AG09309 (cell line): ENCODE results near the gene LYPD8.

Experiments used
- DNase-seq: peaks from one replicate; pipeline ENCODE4 v3.0.0-alpha.2; 2010; ENCODE audit warnings: low read depth
- H3K4me3 ChIP-seq: 2 replicates; pipeline ENCODE4 v1.5.1; 2011; ENCODE audit warnings: mild to moderate bottlenecking, low read depth, low read length, moderate library complexity; ENCODE audit not compliant: control insufficient read depth
- CTCF ChIP-seq: IDR thresholded peaks from 2 replicates; pipeline ENCODE4 v1.5.1; 2011; ENCODE audit warnings: mild to moderate bottlenecking, low read depth, low read length, inconsistent platforms; ENCODE audit not compliant: insufficient read depth, control insufficient read depth; ENCODE audit errors: missing control alignments

Gene LYPD8

DNA sequence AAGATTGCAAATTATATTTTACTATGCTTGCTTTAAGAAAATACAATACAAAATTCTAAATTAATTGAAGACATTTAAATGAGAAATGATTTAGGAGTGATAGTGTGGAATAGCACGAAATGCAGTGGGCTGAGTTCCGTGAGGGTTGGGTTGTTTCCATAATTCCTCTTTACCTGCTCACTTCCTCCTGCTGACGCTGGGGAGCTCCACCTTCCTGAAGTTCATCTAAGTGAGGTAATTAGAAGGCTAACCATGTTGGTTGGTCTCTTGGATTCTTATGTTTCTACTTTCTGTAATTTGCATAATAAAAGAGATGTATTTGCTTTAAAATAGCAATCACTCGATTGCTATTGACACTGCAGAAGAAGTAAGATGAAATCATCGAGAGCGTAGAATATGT lies 57.7 kb downstream of the LYPD8 start:
- no peak for TF ChIP-seq CTCF
- DNase-seq: no peak
- no peak overlapping the region for H3K4me3 ChIP-seq

GRCh38 chr1:248696774-248697173 lies 58.8 kb downstream of the LYPD8 start:
- TF ChIP-seq CTCF: no peak
- no peak for DNase-seq
- no peak overlapping the region for H3K4me3 ChIP-seq

DNA sequence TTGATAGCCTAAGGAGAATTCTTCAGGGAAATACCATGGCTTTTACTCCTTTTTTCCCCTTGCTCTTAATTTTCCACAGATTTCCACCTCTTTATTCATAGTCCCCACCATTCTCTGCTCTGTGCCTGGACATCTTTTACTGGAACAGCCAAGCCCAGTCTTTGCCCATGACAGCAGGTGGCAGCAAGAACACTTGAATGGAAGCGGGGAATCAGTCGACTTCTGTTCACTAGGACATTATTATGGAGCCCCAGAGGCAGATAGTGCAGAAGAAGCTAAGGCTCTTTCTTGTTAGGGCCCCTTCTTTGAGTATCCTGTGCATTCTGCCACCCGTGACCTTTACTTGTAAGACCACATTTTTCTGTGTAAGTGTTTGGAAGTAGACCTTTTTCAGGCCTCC lies 59.3 kb downstream of the LYPD8 start:
- H3K4me3 ChIP-seq: no peak overlapping the region
- no peak for TF ChIP-seq CTCF
- no peak for DNase-seq

- no peak for TF ChIP-seq CTCF
- peak; percentile 16 for DNase-seq
- H3K4me3 ChIP-seq: no peak overlapping the region
These were observed 60.0 kb downstream of the LYPD8 start for GRCh38 chr1:248695451-248696132.

DNA sequence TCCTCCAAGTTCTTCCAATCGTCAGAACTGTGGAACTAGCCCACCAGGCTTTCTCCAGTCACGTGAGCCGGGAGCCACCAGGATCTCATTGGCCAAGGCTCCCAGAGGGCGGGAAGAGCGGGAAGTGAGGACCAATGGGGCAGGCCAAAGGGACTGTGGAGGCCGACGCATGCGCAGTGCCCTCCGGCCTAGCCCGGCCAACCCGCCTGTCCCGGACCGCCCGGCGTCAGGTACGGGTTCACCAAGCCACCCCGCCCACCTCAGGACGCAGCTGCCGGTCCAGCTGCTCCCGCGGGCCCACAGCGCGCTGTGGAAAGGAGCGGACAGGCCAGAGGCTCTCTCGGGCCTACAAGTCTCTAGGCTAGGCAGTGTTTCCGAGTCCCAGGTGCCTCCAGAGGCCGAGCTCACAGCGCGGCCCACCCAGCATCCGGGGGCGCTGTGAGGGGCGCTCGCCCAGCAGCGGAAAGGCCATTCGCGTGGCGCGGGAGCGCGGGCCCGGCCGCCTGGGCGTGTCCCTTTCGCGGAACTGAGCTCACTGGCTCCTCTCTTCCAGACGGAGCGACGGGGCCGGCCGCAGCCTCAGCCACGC lies 63.9 kb downstream of the LYPD8 start:
- no peak for TF ChIP-seq CTCF
- DNase-seq: no peak
- H3K4me3 ChIP-seq: no peak overlapping the region
